ENCODE results near the gene SNAPIN. TPM values are rescaled to one million over a fixed set of nuclear protein-coding genes. Genes with fewer than 3 reads are reported as not detected.

Gene SNAPIN
- total RNA-seq, 1 experiment from 2014 or later: 82.0 TPM

- CTCF ChIA-PET: no interaction called here
- no peak overlapping the region for H3K27ac ChIP-seq (ENCODE audit: low read length)
Observed at GRCh38 chr1:153699768-153700167, 41.3 kb downstream of the SNAPIN start.

GRCh38 chr1:153705484-153705883 is 47.0 kb downstream of the SNAPIN start:
- intact Hi-C loops (cut with micrococcal nuclease): no loop called here
- Histone ChIP-seq H2AFZ (ENCODE audit: low read length) (no peak overlapping the region), H3K9ac (ENCODE audit: low read length) (no peak overlapping the region), H3F3A (ENCODE audit: low read length, unreplicated experiment) (no peaks in the 10 kb centered on the region), H3K36me3 (ENCODE audit: low read depth, low read length) (no peaks in the 10 kb centered on the region), H3K9me3 (ENCODE audit: low read length) (no peaks in the 10 kb centered on the region), H3K9me2 (replicated peaks; ENCODE audit: low read length) (no peaks in the 10 kb centered on the region), H3K4me1 (ENCODE audit: insufficient read depth, low read length) (peaks cover 9% of the 10 kb centered on the region), H3K4me3 (ENCODE audit: low read length) (no peak overlapping the region), H3K27ac (ENCODE audit: low read length) (no peak overlapping the region), H3K4me2 (ENCODE audit: low read length) (no peak overlapping the region), H3K27me3 (ENCODE audit: low read length) (no peaks in the 10 kb centered on the region), H3K79me2 (ENCODE audit: low read length) (no peaks in the 10 kb centered on the region), H4K20me1 (ENCODE audit: low read length) (no peaks in the 10 kb centered on the region)
- ChIA-PET POLR2A (ENCODE audit: unreplicated experiment) (interaction anchor here (0.6 kb wide), 1 partner anchor 33 kb away, joined by 14 read pairs; no protein-coding TSS in a partner anchor), CTCF (no interaction called here)
- no peak for DNase-seq
- no TSS peak for BruUV-seq (replicated peaks)
- no peak for TF ChIP-seq EZH2phosphoT487 (IDR thresholded peaks at IDR 0.05; ENCODE audit: borderline replicate concordance, low read length)
- TF ChIP-seq EZH2 (IDR thresholded peaks at IDR 0.05; ENCODE audit: low read length, unreplicated experiment): no peak
- no peak for TF ChIP-seq CTCF (conservative IDR thresholded peaks at IDR 0.05; ENCODE audit: low read depth, low read length)
- no peak for ATAC-seq

More at GRCh38 chr1:153699768-153700167, 41.3 kb downstream of the SNAPIN start:
- no peak for ATAC-seq
- Histone ChIP-seq H3K4me1 (ENCODE audit: insufficient read depth, low read length) (peaks cover 13% of the 10 kb centered on the region), H3K9me3 (ENCODE audit: low read length) (no peaks in the 10 kb centered on the region), H4K20me1 (ENCODE audit: low read length) (no peaks in the 10 kb centered on the region), H3K79me2 (ENCODE audit: low read length) (no peaks in the 10 kb centered on the region), H3K27me3 (ENCODE audit: low read length) (no peaks in the 10 kb centered on the region), H3K4me3 (ENCODE audit: low read length) (no peak overlapping the region), H3K36me3 (ENCODE audit: low read depth, low read length) (no peaks in the 10 kb centered on the region), H3K9ac (ENCODE audit: low read length) (no peak overlapping the region), H2AFZ (ENCODE audit: low read length) (no peak overlapping the region), H3K9me2 (replicated peaks; ENCODE audit: low read length) (no peaks in the 10 kb centered on the region), H3K4me2 (ENCODE audit: low read length) (no peak overlapping the region), H3F3A (ENCODE audit: low read length, unreplicated experiment) (no peaks in the 10 kb centered on the region)
- TF ChIP-seq CTCF (conservative IDR thresholded peaks at IDR 0.05; ENCODE audit: low read depth, low read length) (no peak), EZH2 (IDR thresholded peaks at IDR 0.05; ENCODE audit: low read length, unreplicated experiment) (no peak), EZH2phosphoT487 (IDR thresholded peaks at IDR 0.05; ENCODE audit: borderline replicate concordance, low read length) (no peak)
- POLR2A ChIA-PET (ENCODE audit: unreplicated experiment): no interaction called here
- no TSS peak for BruUV-seq (replicated peaks)
- intact Hi-C loops (cut with micrococcal nuclease): no loop called here
- no peak for DNase-seq

GRCh38 chr1:153711026-153711425 is 52.5 kb downstream of the SNAPIN start:
- ATAC-seq: no peak
- no peaks in the 10 kb centered on the region for H3K9me3 ChIP-seq (ENCODE audit: low read length)

More at GRCh38 chr1:153711026-153711425, 52.5 kb downstream of the SNAPIN start:
- Histone ChIP-seq H3K4me1 (ENCODE audit: insufficient read depth, low read length) (peaks cover 9% of the 10 kb centered on the region), H3K27me3 (ENCODE audit: low read length) (no peaks in the 10 kb centered on the region), H4K20me1 (ENCODE audit: low read length) (no peaks in the 10 kb centered on the region), H3K9me2 (replicated peaks; ENCODE audit: low read length) (no peaks in the 10 kb centered on the region), H3K36me3 (ENCODE audit: low read depth, low read length) (no peaks in the 10 kb centered on the region), H2AFZ (ENCODE audit: low read length) (peak overlapping the region; percentile 4; the same call in 1 of the 2 replicates), H3K79me2 (ENCODE audit: low read length) (no peaks in the 10 kb centered on the region), H3F3A (ENCODE audit: low read length, unreplicated experiment) (no peaks in the 10 kb centered on the region), H3K9ac (ENCODE audit: low read length) (no peak overlapping the region), H3K4me2 (ENCODE audit: low read length) (no peak overlapping the region), H3K27ac (ENCODE audit: low read length) (no peak overlapping the region), H3K4me3 (ENCODE audit: low read length) (no peak overlapping the region)
- intact Hi-C loops (cut with micrococcal nuclease): no loop called here
- BruUV-seq (replicated peaks): no TSS peak
- ChIA-PET CTCF (no interaction called here), POLR2A (ENCODE audit: unreplicated experiment) (no interaction called here)
- DNase-seq: no peak
- TF ChIP-seq CTCF (conservative IDR thresholded peaks at IDR 0.05; ENCODE audit: low read depth, low read length) (no peak), EZH2phosphoT487 (IDR thresholded peaks at IDR 0.05; ENCODE audit: borderline replicate concordance, low read length) (no peak), EZH2 (IDR thresholded peaks at IDR 0.05; ENCODE audit: low read length, unreplicated experiment) (no peak)

Data from PC-3 (cell line).